K562 (cell line): ENCODE measurements around the gene WNT7B. TPM values are rescaled to one million over a fixed set of nuclear protein-coding genes. Genes with fewer than 3 reads are reported as not detected.

ENCODE experiments used
- ATAC-seq: fragments of 200-7000 bp; cut with Tn5 transposase; 3 replicates; pipeline ENCODE4 v1.9.1; 2020; ENCODE audit warnings: moderate library complexity
- BruUV-seq: library from RNA; stranded (reverse); fragments of 400-500 nt; replicated peaks from 2 replicates; lab custom pipeline; 2021; lab: Mats Ljungman, UMichigan
- CTCF ChIA-PET: fragments of 300-600 bp; formaldehyde crosslinking; extraction: SDS; loops from one replicate; lab custom pipeline; 2021; ENCODE audit warnings: low intra/inter-chr PET ratio; lab: Yijun Ruan, JAX
- POLR2A ChIA-PET: fragments of 300-600, 350-650 bp; sonication (Branson Sonifier 250); formaldehyde crosslinking; extraction: SDS; loops from one replicate; lab custom pipeline; 2021; ENCODE audit warnings: antibody characterized with exemption, inconsistent platforms; lab: Yijun Ruan, JAX
- DNase-seq, 4 experiments: peaks; one replicate each; pipeline versions ENCODE4 v3.0.0 to v3.0.0-alpha.2; 2011 to 2018; ENCODE audit warnings: low spot score in 3 of 4, mixed read lengths in 3 of 4; ENCODE audit errors: extremely low read depth in 1 of 4
- FAIRE-seq: peaks from 2 replicates; lab custom pipeline; 2011; peaks lifted over from hg19 to GRCh38; lab: Jason Lieb, UNC
- H2AFZ ChIP-seq: 2 replicates; pipeline ENCODE4 v1.6.0; 2011; ENCODE audit warnings: low read depth, low read length, control low read depth, inconsistent platforms
- H3K27ac ChIP-seq: fragments of 200-600 bp; 3 replicates; pipeline ENCODE4 v1.8.0; 2011; ENCODE audit warnings: low read depth, mild to moderate bottlenecking, control low read depth, inconsistent platforms, low read length, moderate library complexity, mixed read lengths; ENCODE audit errors: extremely low read depth
- H3K27me3 ChIP-seq, 2 experiments: fragments of 300-600 bp in 1 of 2; 2 replicates in 1 of 2; 3 replicates in 1 of 2; pipeline versions ENCODE4 v1.6.0 to v1.8.0; 2011; ENCODE audit warnings: inconsistent platforms in 2 of 2, low read length in 2 of 2, mild to moderate bottlenecking in 1 of 2, mixed read lengths in 1 of 2, moderate library complexity in 1 of 2; ENCODE audit not compliant: control insufficient read depth in 2 of 2, insufficient read depth in 2 of 2
- H3K36me3 ChIP-seq: fragments of 300-600 bp; 3 replicates; pipeline ENCODE4 v1.8.0; 2011; ENCODE audit warnings: mild to moderate bottlenecking, low read length, inconsistent platforms; ENCODE audit not compliant: control insufficient read depth, insufficient read depth
- H3K4me1 ChIP-seq, 2 experiments: fragments of 200-600 bp in 1 of 2; replicated peaks in 1 of 2; 2 replicates in 1 of 2; 3 replicates in 1 of 2; pipeline versions ENCODE4 v1.5.1 to v1.8.0; 2011; ENCODE audit warnings: inconsistent platforms in 2 of 2, low read length in 2 of 2, mild to moderate bottlenecking in 1 of 2, mixed read lengths in 1 of 2, moderate library complexity in 1 of 2; ENCODE audit not compliant: control insufficient read depth in 2 of 2, insufficient read depth in 2 of 2
- H3K4me2 ChIP-seq: 2 replicates; pipeline ENCODE4 v1.6.1; 2011; ENCODE audit warnings: low read length, control low read depth, inconsistent platforms, mixed read lengths; ENCODE audit not compliant: insufficient read depth
- H3K4me3 ChIP-seq: fragments of 200-600 bp; sonication (generic), shearing (Covaris generic); 2 replicates; pipeline ENCODE4 v1.5.1; 2016; ENCODE audit warnings: control low read depth, inconsistent platforms
- H3K79me2 ChIP-seq: fragments of 200-600 bp; 3 replicates; pipeline ENCODE4 v1.8.0; 2011; ENCODE audit warnings: low read length, inconsistent platforms; ENCODE audit not compliant: control insufficient read depth, insufficient read depth
- H3K9ac ChIP-seq, 2 experiments: 2 replicates each; pipeline versions ENCODE4 v1.6.0 to v1.6.1; 2011; ENCODE audit warnings: low read depth in 2 of 2, low read length in 2 of 2, control low read depth in 1 of 2, inconsistent platforms in 1 of 2, mild to moderate bottlenecking in 1 of 2, mixed read lengths in 1 of 2; ENCODE audit not compliant: insufficient read depth in 1 of 2
- H3K9me1 ChIP-seq: one replicate; pipeline ENCODE4 v1.6.0; 2011; ENCODE audit warnings: inconsistent platforms, mild to moderate bottlenecking, low read length, moderate library complexity; ENCODE audit not compliant: control insufficient read depth, insufficient read depth
- H3K9me3 ChIP-seq: replicated peaks from 2 replicates; pipeline ENCODE4 v1.5.1; 2011; ENCODE audit warnings: low read depth, low read length, inconsistent platforms; ENCODE audit not compliant: control insufficient read depth, insufficient read depth
- H4K20me1 ChIP-seq: replicated peaks from 2 replicates; pipeline ENCODE4 v1.6.1; 2011; ENCODE audit warnings: low read length, inconsistent platforms, mixed read lengths; ENCODE audit not compliant: control insufficient read depth, insufficient read depth
- JUND ChIP-seq, 2 experiments: IDR thresholded peaks; 2 replicates in 1 of 2; 3 replicates in 1 of 2; pipeline ENCODE4 v1.6.1; 2011; ENCODE audit warnings: borderline replicate concordance in 2 of 2, low read depth in 2 of 2, low read length in 2 of 2, improper control_type of control experiment in 1 of 2, missing biosample characterization in 1 of 2, missing genetic modification characterization in 1 of 2, missing genetic modification reagents in 1 of 2
- ZBTB1 ChIP-seq: sonication (generic); formaldehyde crosslinking; IDR thresholded peaks from 2 replicates; pipeline ENCODE4 v1.8.1; 2023; ENCODE audit warnings: missing genetic modification reagents, low read depth, mild to moderate bottlenecking, borderline replicate concordance
- WGBS: fragments of 100-300 bp; shearing (Covaris generic); methylation state at CpG from one replicate; pipeline ENCODE4 v1.1.6; 2016; ENCODE audit warnings: low coverage, mixed read lengths; ENCODE audit not compliant: insufficient coverage; ENCODE audit errors: missing lambda C conversion rate; 5-methylcytosine and 5-hydroxymethylcytosine counted together
- in situ Hi-C: fragments of 300-500 bp; cut with MboI; formaldehyde crosslinking; loops from 4 replicates; pipeline ENCODE4 v1.15.0; 2018; ENCODE audit warnings: inconsistent platforms, mixed read lengths
- intact Hi-C: fragments of 100-400 bp; cut with micrococcal nuclease; formaldehyde crosslinking; loops from 2 replicates; pipeline ENCODE4 v1.14.2; 2022
- polyA plus RNA-seq, 8 experiments: library from polyadenylated mRNA; depleted of rRNA in 4 of 8; stranded (reverse) in 5 of 8; unstranded in 3 of 8; fragments of >200 nt; fragmentation: Nextera tagmentation in 2 of 8; fragmentation: Illumina TruSeq in 1 of 8; extraction: Ambion mirVana in 2 of 8; extraction: Trizol in 1 of 8; gene quantifications; 2 replicates each; pipeline versions ENCODE4 v1.2.1 to v1.2.3, GENCODE V29; 2011 to 2014; ENCODE audit warnings: inconsistent platforms in 1 of 8, missing spikeins in 1 of 8
- total RNA-seq, 7 experiments: library from RNA; depleted of rRNA in 6 of 7; stranded (reverse); fragments of >200 nt in 6 of 7; fragmentation: Illumina TruSeq in 2 of 7; extraction: Trizol in 2 of 7; gene quantifications; 2 replicates each; pipeline versions ENCODE4 v1.2.1 to v1.2.3, GENCODE V29; 2011 to 2021; ENCODE audit warnings: low replicate concordance in 1 of 7

WNT7B gene
- total and polyA plus RNA-seq, 9 of the 15 experiments (the other 6 are each of a cell fraction or from before 2014, with no cell fraction given) = not detected

DNA sequence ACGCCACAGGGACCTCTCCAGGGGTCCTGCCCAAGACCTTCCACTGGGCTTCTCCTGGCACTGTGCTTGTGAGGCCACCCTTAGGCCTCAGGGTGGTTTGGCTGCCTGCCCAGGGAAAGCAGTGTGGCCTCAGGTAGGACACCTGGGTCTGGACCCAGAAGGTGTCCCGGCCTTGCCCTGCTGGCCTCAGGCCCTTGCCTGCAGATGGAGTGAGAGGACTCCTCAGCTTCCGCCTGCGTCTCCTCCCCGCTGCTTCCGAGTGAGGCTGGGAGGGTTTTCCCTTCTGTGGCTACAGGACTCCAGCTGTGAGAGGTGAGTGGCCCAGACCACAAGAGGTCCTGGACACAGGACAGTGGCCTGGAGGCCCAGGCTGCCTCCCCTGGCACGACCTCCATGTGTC lies 60.4 kb downstream of the WNT7B start:
- peaks cover 0 to under 1% of the 10 kb centered on the region in 2 experiments; a peak in 1 of 5 replicates for H3K4me1 ChIP-seq
- no peaks in the 10 kb centered on the region for H3K27me3 ChIP-seq
- TF ChIP-seq ZBTB1 (CRISPR knock-in tag) = no peak
- intact Hi-C loops = no loop called here
- DNase-seq = no peak
- H4K20me1 ChIP-seq = 0 out of 2 replicates have a peak, but pooled peaks cover 2% of the 10 kb centered on the region
- 5% methylated on average over 3 of the region's 7 CpGs for WGBS
- H3K4me3 ChIP-seq = no peak overlapping the region
- no peaks in the 10 kb centered on the region for H3K36me3 ChIP-seq
- no peaks in the 10 kb centered on the region for H3K9me3 ChIP-seq
- no peak for FAIRE-seq
- no peak overlapping the region for H3K9ac ChIP-seq
- ChIA-PET POLR2A (no interaction called here), CTCF (no interaction called here)
- H3K79me2 ChIP-seq = no peaks in the 10 kb centered on the region
- no peak for ATAC-seq
- no TSS peak for BruUV-seq
- no peaks in the 10 kb centered on the region for H3K9me1 ChIP-seq
- H3K27ac ChIP-seq = no peak overlapping the region
- no peak overlapping the region for H3K4me2 ChIP-seq
- in situ Hi-C loops = no loop called here
- H2AFZ ChIP-seq = no peak overlapping the region

DNA sequence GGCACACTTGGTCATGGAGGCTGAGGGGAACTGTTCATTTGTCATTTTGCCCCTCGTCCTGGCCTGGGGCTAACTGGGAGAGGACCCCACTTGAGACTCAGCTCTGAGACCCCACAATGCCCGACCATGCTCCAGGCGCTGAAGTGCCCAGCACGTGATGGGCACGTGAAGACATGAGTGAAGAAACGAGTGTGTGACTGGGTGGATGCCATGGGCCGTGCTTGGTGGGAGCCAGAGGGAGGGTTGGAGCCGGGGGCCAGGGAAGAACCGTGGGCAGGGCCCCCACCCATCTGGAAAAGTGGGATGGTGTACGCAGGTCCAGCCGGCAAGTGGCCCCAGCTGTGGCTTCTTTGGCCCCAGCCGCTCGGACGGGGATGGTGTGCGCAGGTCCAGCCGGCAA lies 61.1 kb downstream of the WNT7B start:
- ATAC-seq (no peak), FAIRE-seq (no peak), DNase-seq (no peak)
- peaks cover 0 to 6% of the 10 kb centered on the region in 2 experiments; a peak in 1 of 5 replicates for H3K4me1 ChIP-seq
- no peak overlapping the region for H3K4me2 ChIP-seq
- H3K36me3 ChIP-seq = no peaks in the 10 kb centered on the region
- 4% methylated on average over 16 of the region's 16 CpGs for WGBS
- H3K4me3 ChIP-seq = no peak overlapping the region
- in situ Hi-C loops = no loop called here
- ChIA-PET POLR2A (no interaction called here), CTCF (no interaction called here)
- no peak for TF ChIP-seq JUND (IDR thresholded peaks at IDR 0.05; ENCODE audit: borderline replicate concordance, low read depth, low read length)
- TF ChIP-seq JUND (tag; IDR thresholded peaks at IDR 0.05; ENCODE audit: borderline replicate concordance, low read depth, low read length) = no peak
- no peak overlapping the region for H3K27ac ChIP-seq
- H3K9me3 ChIP-seq = no peaks in the 10 kb centered on the region
- no TSS peak for BruUV-seq
- no peaks in the 10 kb centered on the region for H3K79me2 ChIP-seq
- H3K9ac ChIP-seq = no peak overlapping the region
- no peak overlapping the region for H2AFZ ChIP-seq
- intact Hi-C loops = no loop called here
- no peaks in the 10 kb centered on the region for H3K9me1 ChIP-seq
- no peaks in the 10 kb centered on the region for H3K27me3 ChIP-seq
- H4K20me1 ChIP-seq = no peaks in the 10 kb centered on the region
